ENCODE data around the gene ADCK2.

ADCK2 gene

DNA sequence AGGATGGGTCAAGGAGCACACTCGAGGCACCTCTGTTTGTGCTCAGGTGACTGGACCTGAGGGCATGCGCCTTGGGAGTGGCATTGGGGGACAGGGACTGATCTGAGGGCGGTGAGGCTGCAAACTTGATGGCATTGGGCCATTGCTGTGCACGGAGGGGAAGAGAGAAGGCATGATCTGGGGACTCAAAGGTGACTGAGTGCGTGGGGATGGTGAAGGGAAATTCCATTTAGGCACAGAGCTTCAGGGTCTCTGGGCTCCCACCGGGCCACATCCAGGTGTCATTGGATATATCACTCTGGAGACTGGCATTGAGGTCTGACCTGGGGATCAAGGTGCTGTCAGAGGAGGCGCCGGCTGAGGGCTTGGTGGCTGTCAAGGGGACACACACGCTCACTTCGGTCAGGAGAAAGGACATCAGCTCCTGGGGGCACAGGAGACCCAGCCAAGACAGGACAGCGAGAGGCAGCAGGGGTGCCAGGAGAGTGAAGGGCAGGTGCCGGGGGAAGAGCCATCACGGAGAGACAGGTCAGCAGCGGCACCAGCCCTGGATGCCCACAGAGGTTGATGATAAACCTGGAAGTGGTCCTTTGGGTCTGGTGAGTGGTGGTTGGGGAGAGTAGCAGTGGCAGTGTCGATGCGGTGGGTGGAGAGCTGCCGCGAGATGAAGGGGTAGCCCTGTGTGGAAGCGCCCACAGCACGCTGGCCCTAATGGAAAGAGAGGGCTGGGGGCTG, 5.5 kb downstream of the ADCK2 start:
- no peak for TF ChIP-seq GABPA (IDR thresholded peaks at IDR 0.05; ENCODE audit: low read depth)
- TF ChIP-seq SPI1 (IDR thresholded peaks at IDR 0.05; ENCODE audit: borderline replicate concordance, low read depth), result no peak
- TF ChIP-seq, protein P1, sequence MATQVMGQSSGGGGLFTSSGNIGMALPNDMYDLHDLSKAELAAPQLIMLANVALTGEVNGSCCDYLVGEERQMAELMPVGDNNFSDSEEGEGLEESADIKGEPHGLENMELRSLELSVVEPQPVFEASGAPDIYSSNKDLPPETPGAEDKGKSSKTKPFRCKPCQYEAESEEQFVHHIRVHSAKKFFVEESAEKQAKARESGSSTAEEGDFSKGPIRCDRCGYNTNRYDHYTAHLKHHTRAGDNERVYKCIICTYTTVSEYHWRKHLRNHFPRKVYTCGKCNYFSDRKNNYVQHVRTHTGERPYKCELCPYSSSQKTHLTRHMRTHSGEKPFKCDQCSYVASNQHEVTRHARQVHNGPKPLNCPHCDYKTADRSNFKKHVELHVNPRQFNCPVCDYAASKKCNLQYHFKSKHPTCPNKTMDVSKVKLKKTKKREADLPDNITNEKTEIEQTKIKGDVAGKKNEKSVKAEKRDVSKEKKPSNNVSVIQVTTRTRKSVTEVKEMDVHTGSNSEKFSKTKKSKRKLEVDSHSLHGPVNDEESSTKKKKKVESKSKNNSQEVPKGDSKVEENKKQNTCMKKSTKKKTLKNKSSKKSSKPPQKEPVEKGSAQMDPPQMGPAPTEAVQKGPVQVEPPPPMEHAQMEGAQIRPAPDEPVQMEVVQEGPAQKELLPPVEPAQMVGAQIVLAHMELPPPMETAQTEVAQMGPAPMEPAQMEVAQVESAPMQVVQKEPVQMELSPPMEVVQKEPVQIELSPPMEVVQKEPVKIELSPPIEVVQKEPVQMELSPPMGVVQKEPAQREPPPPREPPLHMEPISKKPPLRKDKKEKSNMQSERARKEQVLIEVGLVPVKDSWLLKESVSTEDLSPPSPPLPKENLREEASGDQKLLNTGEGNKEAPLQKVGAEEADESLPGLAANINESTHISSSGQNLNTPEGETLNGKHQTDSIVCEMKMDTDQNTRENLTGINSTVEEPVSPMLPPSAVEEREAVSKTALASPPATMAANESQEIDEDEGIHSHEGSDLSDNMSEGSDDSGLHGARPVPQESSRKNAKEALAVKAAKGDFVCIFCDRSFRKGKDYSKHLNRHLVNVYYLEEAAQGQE (IDR thresholded peaks at IDR 0.05; ENCODE audit: insufficient replicate concordance, low read depth), result no peak
- TF ChIP-seq, protein P2, sequence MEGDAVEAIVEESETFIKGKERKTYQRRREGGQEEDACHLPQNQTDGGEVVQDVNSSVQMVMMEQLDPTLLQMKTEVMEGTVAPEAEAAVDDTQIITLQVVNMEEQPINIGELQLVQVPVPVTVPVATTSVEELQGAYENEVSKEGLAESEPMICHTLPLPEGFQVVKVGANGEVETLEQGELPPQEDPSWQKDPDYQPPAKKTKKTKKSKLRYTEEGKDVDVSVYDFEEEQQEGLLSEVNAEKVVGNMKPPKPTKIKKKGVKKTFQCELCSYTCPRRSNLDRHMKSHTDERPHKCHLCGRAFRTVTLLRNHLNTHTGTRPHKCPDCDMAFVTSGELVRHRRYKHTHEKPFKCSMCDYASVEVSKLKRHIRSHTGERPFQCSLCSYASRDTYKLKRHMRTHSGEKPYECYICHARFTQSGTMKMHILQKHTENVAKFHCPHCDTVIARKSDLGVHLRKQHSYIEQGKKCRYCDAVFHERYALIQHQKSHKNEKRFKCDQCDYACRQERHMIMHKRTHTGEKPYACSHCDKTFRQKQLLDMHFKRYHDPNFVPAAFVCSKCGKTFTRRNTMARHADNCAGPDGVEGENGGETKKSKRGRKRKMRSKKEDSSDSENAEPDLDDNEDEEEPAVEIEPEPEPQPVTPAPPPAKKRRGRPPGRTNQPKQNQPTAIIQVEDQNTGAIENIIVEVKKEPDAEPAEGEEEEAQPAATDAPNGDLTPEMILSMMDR (IDR thresholded peaks at IDR 0.05; ENCODE audit: insufficient read depth, low read length), result no peak
- no peak for TF ChIP-seq POLR2AphosphoS5 (IDR thresholded peaks at IDR 0.05; ENCODE audit: low read depth)
- no peak for DNase-seq (ENCODE audit: low read depth in 1 of 2, low spot score in 1 of 2)
- Histone ChIP-seq H3K4me3 (replicated peaks; ENCODE audit: insufficient read depth, low read length) (no peak overlapping the region), H3K27me3 (ENCODE audit: insufficient read depth, poor library complexity, severe bottlenecking) (no peaks in the 10 kb centered on the region), H3K27ac (replicated peaks) (no peak overlapping the region)

DNA sequence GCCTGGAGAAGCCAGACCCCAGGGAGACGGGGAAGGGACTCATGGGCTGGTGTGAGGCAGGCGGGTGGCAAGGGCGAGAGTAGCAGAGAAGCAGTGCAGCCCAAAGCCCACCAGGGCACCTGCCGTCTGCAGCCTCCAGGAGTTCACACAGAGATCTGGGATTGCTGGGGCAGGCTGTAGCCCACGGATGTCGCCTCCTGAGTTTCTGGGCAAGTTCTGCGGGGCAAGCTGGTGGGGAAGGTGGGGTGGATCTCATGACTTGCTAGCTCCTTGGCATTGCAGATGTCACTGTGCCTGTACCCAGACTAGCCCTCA, 6.0 kb downstream of the ADCK2 start:
- H3K27ac ChIP-seq (replicated peaks), result no peak overlapping the region
- H3K27me3 ChIP-seq (ENCODE audit: insufficient read depth, poor library complexity, severe bottlenecking), result no peaks in the 10 kb centered on the region
- H3K4me3 ChIP-seq (replicated peaks; ENCODE audit: insufficient read depth, low read length), result no peak overlapping the region
- TF ChIP-seq, protein P2 (IDR thresholded peaks at IDR 0.05; ENCODE audit: insufficient read depth, low read length), result no peak
- TF ChIP-seq SPI1 (IDR thresholded peaks at IDR 0.05; ENCODE audit: borderline replicate concordance, low read depth), result no peak
- TF ChIP-seq, protein P1 (IDR thresholded peaks at IDR 0.05; ENCODE audit: insufficient replicate concordance, low read depth), result no peak
- no peak for TF ChIP-seq GABPA (IDR thresholded peaks at IDR 0.05; ENCODE audit: low read depth)
- no peak for TF ChIP-seq POLR2AphosphoS5 (IDR thresholded peaks at IDR 0.05; ENCODE audit: low read depth)
- DNase-seq (ENCODE audit: low read depth in 1 of 2, low spot score in 1 of 2), result no peak

DNA sequence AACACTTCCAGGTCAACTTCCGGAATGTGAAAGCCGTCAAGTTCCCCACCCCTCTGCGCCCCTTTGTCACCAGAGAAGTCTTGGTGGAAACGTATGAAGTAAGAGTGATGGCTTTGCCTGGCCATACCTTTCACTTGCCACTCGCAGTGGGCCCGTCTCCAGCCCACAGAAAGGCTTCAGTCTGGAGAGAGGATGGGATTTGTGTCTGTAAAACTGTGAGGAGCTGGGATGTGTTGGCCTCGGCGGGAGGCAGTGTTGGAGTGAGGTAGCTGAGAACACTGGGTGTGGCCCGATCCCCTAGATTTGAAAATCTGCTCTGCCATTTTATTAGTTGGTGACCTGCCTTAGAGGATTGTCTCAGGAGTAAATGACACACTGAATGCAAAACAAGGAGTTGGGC, 6.4 kb downstream of the ADCK2 start:
- no peaks in the 10 kb centered on the region for H3K27me3 ChIP-seq (ENCODE audit: insufficient read depth, poor library complexity, severe bottlenecking)
- no peak overlapping the region for H3K4me3 ChIP-seq (replicated peaks; ENCODE audit: insufficient read depth, low read length)
- no peak overlapping the region for H3K27ac ChIP-seq (replicated peaks)
- no peak for DNase-seq (ENCODE audit: low read depth in 1 of 2, low spot score in 1 of 2)
- TF ChIP-seq SPI1 (IDR thresholded peaks at IDR 0.05; ENCODE audit: borderline replicate concordance, low read depth) (no peak), POLR2AphosphoS5 (IDR thresholded peaks at IDR 0.05; ENCODE audit: low read depth) (no peak), GABPA (IDR thresholded peaks at IDR 0.05; ENCODE audit: low read depth) (no peak)
- TF ChIP-seq, protein P1 (IDR thresholded peaks at IDR 0.05; ENCODE audit: insufficient replicate concordance, low read depth), result no peak
- TF ChIP-seq, protein P2 (IDR thresholded peaks at IDR 0.05; ENCODE audit: insufficient read depth, low read length), result no peak
